MCF 10A (cell line): Measurements from ENCODE around the gene GIN1. TPM values are rescaled to one million over a fixed set of nuclear protein-coding genes. Genes with fewer than 3 reads are reported as not detected.
"Not testable (repeated sequence)": the region's sequence is repeated elsewhere in the genome, so short reads cannot be mapped to it uniquely, and the experiment has no call there.

Experiments used
- BruUV-seq: library from RNA; stranded (reverse); fragments of 400-500 nt; replicated peaks from 2 replicates; lab custom pipeline; 2021; lab: Mats Ljungman, UMichigan
- CTCF ChIA-PET: fragments of 300-600 bp; sonication (Branson Sonifier 250); formaldehyde crosslinking; extraction: SDS; loops from one replicate; lab custom pipeline; 2021; ENCODE audit warnings: antibody characterized with exemption, inconsistent platforms; lab: Yijun Ruan, JAX
- POLR2A ChIA-PET: fragments of 300-600, 350-650 bp; sonication (Branson Sonifier 250); formaldehyde crosslinking; extraction: SDS; loops from one replicate; lab custom pipeline; 2020; ENCODE audit warnings: antibody characterized with exemption, inconsistent platforms; lab: Yijun Ruan, JAX
- DNase-seq: peaks from one replicate; pipeline ENCODE4 v3.0.0-alpha.2; 2018; ENCODE audit not compliant: unreplicated experiment
- H3K27ac Mint-ChIP-seq: one replicate; pipeline ENCODE4 v1.8.0; 2022; ENCODE audit warnings: mild to moderate bottlenecking, low read depth, mixed read lengths; ENCODE audit not compliant: unreplicated experiment
- H3K27me3 Mint-ChIP-seq: one replicate; pipeline ENCODE4 v1.8.0; 2022; ENCODE audit warnings: mixed read lengths; ENCODE audit not compliant: insufficient read depth, unreplicated experiment
- H3K36me3 Mint-ChIP-seq: one replicate; pipeline ENCODE4 v1.8.0; 2022; ENCODE audit warnings: mild to moderate bottlenecking, moderate library complexity, mixed read lengths; ENCODE audit not compliant: insufficient read depth, unreplicated experiment
- H3K4me1 Mint-ChIP-seq: one replicate; pipeline ENCODE4 v1.8.0; 2022; ENCODE audit warnings: mixed read lengths; ENCODE audit not compliant: insufficient read depth, unreplicated experiment
- H3K4me3 Mint-ChIP-seq: one replicate; pipeline ENCODE4 v1.8.0; 2022; ENCODE audit warnings: mild to moderate bottlenecking, moderate library complexity, mixed read lengths; ENCODE audit not compliant: unreplicated experiment
- H3K9me3 Mint-ChIP-seq: one replicate; pipeline ENCODE4 v1.8.0; 2022; ENCODE audit warnings: mixed read lengths; ENCODE audit not compliant: unreplicated experiment
- intact Hi-C: fragments of 100-400 bp; cut with micrococcal nuclease; formaldehyde crosslinking; loops from 2 replicates; pipeline ENCODE4 v1.14.1; 2022
- total RNA-seq: library from RNA; stranded (reverse); gene quantifications from 2 replicates; pipeline ENCODE4 v1.2.3, GENCODE V29; 2022
- TF ChIP-seq, protein P1 (sequence below): fragments of 200-600 bp; IDR thresholded peaks from one replicate; pipeline ENCODE4 v1.8.0; 2022; ENCODE audit warnings: antibody characterized with exemption, mild to moderate bottlenecking; ENCODE audit not compliant: unreplicated experiment

GIN1 gene
- total RNA-seq, 1 experiment from 2014 or later = 16.2 TPM

DNA sequence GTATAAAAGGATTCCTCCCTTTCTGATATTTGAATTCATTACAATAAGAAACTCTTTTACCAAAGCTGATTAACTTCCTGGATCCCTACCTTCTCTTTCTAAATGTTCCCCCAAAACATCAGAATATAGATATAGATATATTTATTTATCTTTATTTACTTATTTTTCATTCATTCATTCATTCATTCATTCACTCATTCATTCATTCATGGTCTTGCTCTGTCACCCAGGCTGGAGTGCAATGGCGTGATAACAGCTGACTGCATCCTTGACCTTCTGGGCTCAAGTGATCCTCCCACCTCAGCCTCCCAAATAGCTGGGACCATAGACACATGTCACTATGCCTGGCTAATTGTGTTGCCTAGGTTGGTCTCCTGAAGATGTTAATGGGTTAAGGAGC lies 30.7 kb downstream of the GIN1 start:
- intact Hi-C loops = no loop called here
- no TSS peak for BruUV-seq
- no peaks in the 10 kb centered on the region for H3K27me3 Mint-ChIP-seq
- no peak for DNase-seq
- H3K9me3 Mint-ChIP-seq = peaks cover 8% of the 10 kb centered on the region
- ChIA-PET CTCF (no interaction called here), POLR2A (no interaction called here)
- H3K4me1 Mint-ChIP-seq = no peaks in the 10 kb centered on the region
- H3K27ac Mint-ChIP-seq = no peak overlapping the region
- TF ChIP-seq, protein P1, sequence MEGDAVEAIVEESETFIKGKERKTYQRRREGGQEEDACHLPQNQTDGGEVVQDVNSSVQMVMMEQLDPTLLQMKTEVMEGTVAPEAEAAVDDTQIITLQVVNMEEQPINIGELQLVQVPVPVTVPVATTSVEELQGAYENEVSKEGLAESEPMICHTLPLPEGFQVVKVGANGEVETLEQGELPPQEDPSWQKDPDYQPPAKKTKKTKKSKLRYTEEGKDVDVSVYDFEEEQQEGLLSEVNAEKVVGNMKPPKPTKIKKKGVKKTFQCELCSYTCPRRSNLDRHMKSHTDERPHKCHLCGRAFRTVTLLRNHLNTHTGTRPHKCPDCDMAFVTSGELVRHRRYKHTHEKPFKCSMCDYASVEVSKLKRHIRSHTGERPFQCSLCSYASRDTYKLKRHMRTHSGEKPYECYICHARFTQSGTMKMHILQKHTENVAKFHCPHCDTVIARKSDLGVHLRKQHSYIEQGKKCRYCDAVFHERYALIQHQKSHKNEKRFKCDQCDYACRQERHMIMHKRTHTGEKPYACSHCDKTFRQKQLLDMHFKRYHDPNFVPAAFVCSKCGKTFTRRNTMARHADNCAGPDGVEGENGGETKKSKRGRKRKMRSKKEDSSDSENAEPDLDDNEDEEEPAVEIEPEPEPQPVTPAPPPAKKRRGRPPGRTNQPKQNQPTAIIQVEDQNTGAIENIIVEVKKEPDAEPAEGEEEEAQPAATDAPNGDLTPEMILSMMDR = no peak
- H3K4me3 Mint-ChIP-seq = no peak overlapping the region
- H3K36me3 Mint-ChIP-seq = peaks cover 60% of the 10 kb centered on the region

DNA sequence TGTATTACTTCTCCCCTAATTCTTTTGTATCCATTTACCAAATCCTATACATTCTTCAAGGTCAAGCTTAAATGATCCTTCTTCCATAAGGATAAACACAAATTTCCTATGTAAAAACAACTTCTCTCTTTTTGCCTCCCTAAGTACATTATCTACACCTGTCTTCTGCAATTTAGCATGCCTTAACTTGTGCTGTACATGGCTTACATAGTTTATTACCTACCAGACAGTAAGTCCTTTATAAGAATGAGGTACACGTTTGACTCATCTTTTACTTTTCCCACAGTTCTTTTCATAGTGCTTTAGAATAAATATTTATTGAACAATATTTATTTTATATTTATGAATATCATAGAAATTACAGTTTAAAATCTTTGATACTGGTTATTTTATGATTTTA lies 33.4 kb downstream of the GIN1 start:
- no TSS peak for BruUV-seq
- Mint-ChIP-seq H3K27me3 (no peaks in the 10 kb centered on the region), H3K4me1 (no peaks in the 10 kb centered on the region), H3K9me3 (peaks cover 32% of the 10 kb centered on the region), H3K36me3 (peaks cover 46% of the 10 kb centered on the region), H3K27ac (no peak overlapping the region), H3K4me3 (no peak overlapping the region)
- ChIA-PET CTCF (no interaction called here), POLR2A (no interaction called here)
- intact Hi-C loops = no loop called here
- no peak for DNase-seq
- TF ChIP-seq, protein P1 = no peak

DNA sequence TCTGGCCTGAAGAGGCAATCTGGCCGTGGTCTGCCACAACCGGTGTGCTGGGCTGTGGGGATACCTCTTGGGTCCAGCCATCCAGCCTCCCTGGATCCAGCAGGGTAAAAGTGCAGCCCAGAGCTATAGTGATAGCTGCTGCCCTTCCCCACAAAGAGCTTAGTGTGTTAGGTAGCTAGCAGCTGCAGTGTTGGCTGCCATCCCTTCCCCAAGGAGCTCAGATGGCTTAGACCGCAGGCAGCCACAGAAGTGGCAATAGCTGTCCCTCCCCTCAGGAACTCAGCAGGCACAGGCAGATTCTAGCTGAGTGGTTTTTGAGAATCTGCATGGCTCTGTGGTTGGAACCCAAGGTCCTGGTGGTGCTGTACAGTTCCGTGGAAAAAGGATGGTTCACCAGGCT lies 40.1 kb downstream of the GIN1 start:
- POLR2A ChIA-PET = no interaction called here
- H3K4me1 Mint-ChIP-seq = no peaks in the 10 kb centered on the region
- BruUV-seq = no TSS peak
- TF ChIP-seq, protein P1 = no peak
- intact Hi-C loops = no loop called here
- H3K4me3 Mint-ChIP-seq = no peak overlapping the region
- no peak for DNase-seq
- peaks cover 66% of the 10 kb centered on the region for H3K9me3 Mint-ChIP-seq
- peaks cover 5% of the 10 kb centered on the region for H3K36me3 Mint-ChIP-seq
- no peaks in the 10 kb centered on the region for H3K27me3 Mint-ChIP-seq
- no peak overlapping the region for H3K27ac Mint-ChIP-seq
- CTCF ChIA-PET = no interaction called here

DNA sequence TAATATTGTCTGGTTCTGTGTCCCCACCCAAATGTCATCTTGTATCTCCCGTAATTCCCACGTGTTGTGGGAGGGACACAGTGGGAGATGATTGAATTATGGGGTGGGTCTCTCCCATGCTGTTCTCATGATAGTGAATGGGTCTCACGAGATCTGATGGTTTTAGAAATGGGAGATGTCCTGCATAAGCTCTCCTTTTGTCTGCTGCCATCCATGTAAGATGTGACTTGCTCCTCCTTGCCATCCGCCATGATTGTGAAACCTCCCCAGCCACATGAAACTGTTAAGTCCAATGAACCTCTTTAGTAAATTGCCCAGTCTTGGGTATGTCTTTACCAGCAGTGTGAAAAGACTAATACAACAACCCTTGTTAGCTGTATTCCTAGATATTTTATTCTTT lies 44.5 kb downstream of the GIN1 start:
- intact Hi-C loops = no loop called here
- H3K9me3 Mint-ChIP-seq = peaks cover 60% of the 10 kb centered on the region
- H3K27ac Mint-ChIP-seq = no peak overlapping the region
- no TSS peak for BruUV-seq
- ChIA-PET CTCF (interaction anchor here (0.7 kb wide), 1 partner anchor 295 kb away, joined by 3 read pairs; no protein-coding TSS in a partner anchor), POLR2A (no interaction called here)
- no peaks in the 10 kb centered on the region for H3K36me3 Mint-ChIP-seq
- no peak for DNase-seq
- H3K4me3 Mint-ChIP-seq = no peak overlapping the region
- no peaks in the 10 kb centered on the region for H3K27me3 Mint-ChIP-seq
- TF ChIP-seq, protein P1 = no peak
- H3K4me1 Mint-ChIP-seq = no peaks in the 10 kb centered on the region

GRCh38 chr5:103073500-103073899 lies 46.4 kb downstream of the GIN1 start:
- POLR2A ChIA-PET, BruUV-seq: not testable (repeated sequence)

More at GRCh38 chr5:103073500-103073899, 46.4 kb downstream of the GIN1 start:
- H3K27me3 Mint-ChIP-seq, H3K4me1 Mint-ChIP-seq, intact Hi-C loops, H3K27ac Mint-ChIP-seq, H3K4me3 Mint-ChIP-seq, DNase-seq, H3K36me3 Mint-ChIP-seq, CTCF ChIA-PET: not testable (repeated sequence)
- H3K9me3 Mint-ChIP-seq = peaks cover 56% of the 10 kb centered on the region
